ENCODE data around the gene CACNA2D1.

DNA sequence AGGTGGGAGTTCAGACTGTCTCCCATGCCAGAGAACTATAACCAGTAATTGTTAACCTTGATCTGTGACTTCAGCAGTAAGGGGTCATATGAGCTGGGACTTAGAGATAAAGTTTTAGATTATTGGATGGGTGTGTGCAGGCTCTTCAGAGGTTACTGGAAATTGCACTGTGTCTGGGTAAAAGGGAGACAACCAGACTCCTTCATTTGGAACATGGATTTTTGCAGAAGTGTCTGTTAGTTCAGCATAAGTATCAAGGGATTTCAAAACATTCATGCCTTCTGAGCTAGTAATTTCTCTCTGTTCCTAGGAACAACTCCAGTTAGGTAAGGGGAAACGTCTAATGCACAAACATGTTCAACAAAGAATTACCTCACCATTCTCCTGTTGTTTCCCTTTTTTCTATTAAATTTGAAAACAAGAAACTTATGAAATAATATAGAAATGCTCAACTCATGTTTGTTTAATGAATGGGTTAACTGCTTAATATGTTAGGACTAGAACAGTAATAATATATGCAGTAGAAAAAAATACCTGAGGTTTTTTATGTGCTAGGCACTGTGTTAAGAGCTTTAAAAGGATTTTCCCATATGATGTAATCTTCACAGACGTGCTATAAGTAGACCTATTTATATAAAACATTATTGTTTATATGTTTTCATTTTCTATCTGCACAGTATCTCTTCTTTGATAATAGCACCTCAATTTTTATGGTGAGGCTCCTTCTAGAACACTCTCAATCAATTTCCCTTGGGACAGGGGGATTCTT is 233.0 kb downstream of the CACNA2D1 start:
- TF ChIP-seq, protein P1, sequence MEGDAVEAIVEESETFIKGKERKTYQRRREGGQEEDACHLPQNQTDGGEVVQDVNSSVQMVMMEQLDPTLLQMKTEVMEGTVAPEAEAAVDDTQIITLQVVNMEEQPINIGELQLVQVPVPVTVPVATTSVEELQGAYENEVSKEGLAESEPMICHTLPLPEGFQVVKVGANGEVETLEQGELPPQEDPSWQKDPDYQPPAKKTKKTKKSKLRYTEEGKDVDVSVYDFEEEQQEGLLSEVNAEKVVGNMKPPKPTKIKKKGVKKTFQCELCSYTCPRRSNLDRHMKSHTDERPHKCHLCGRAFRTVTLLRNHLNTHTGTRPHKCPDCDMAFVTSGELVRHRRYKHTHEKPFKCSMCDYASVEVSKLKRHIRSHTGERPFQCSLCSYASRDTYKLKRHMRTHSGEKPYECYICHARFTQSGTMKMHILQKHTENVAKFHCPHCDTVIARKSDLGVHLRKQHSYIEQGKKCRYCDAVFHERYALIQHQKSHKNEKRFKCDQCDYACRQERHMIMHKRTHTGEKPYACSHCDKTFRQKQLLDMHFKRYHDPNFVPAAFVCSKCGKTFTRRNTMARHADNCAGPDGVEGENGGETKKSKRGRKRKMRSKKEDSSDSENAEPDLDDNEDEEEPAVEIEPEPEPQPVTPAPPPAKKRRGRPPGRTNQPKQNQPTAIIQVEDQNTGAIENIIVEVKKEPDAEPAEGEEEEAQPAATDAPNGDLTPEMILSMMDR (conservative IDR thresholded peaks at IDR 0.05; ENCODE audit: low read depth, low read length), result no peak
- no peak for TF ChIP-seq EZH2phosphoT487 (IDR thresholded peaks at IDR 0.05; ENCODE audit: borderline replicate concordance, low read length)

All from PC-3 (cell line).